Measurements from ENCODE around the gene PRLHR. TPM values are rescaled to one million over a fixed set of nuclear protein-coding genes. Genes with fewer than 3 reads are reported as not detected.

PRLHR gene
- total and polyA plus RNA-seq, 2 of the 4 experiments (the other 2 are of a cell fraction), result not detected

GRCh38 chr10:118572256-118573041, 23.0 kb downstream of the PRLHR start:
- no peak overlapping the region for H2BK20ac ChIP-seq (ENCODE audit: low read depth, low read length)
- DNase-seq, result no peak
- intact Hi-C loops (cut with micrococcal nuclease), result no loop called here

More at GRCh38 chr10:118572256-118573041, 23.0 kb downstream of the PRLHR start:
- no TSS peak for BruUV-seq (replicated peaks)
- TF ChIP-seq RCOR1 (IDR thresholded peaks at IDR 0.05; ENCODE audit: insufficient replicate concordance, low read length) (no peak), NFE2L2 (IDR thresholded peaks at IDR 0.05; ENCODE audit: low read depth, low read length) (no peak), CTCF (conservative IDR thresholded peaks at IDR 0.05; ENCODE audit: low read depth, low read length) (no peak), POLR2A (IDR thresholded peaks at IDR 0.05; ENCODE audit: low read depth, low read length) (no peak), CHD1 (IDR thresholded peaks at IDR 0.05; ENCODE audit: low read depth, low read length) (no peak), ELK1 (IDR thresholded peaks at IDR 0.05; ENCODE audit: borderline replicate concordance, low read depth, low read length) (no peak), CEBPB (IDR thresholded peaks at IDR 0.05; ENCODE audit: low read depth, low read length) (no peak), MAZ (IDR thresholded peaks at IDR 0.05; ENCODE audit: borderline replicate concordance, low read depth, low read length) (no peak), RAD21 (IDR thresholded peaks at IDR 0.05; ENCODE audit: low read length) (no peak), MAFK (IDR thresholded peaks at IDR 0.05; ENCODE audit: low read depth, low read length) (no peak), FOS (IDR thresholded peaks at IDR 0.05; ENCODE audit: low read depth, low read length) (no peak)
- H3K9ac ChIP-seq (ENCODE audit: low read depth, low read length), result no peak overlapping the region
- H3K56ac ChIP-seq (ENCODE audit: extremely low read depth, insufficient read depth, low read length), result no peak overlapping the region
- no peak overlapping the region for H2AK5ac ChIP-seq (ENCODE audit: low read depth, low read length)
- H3K18ac ChIP-seq (ENCODE audit: low read depth, low read length), result no peak overlapping the region
- no peaks in the 10 kb centered on the region for H3K36me3 ChIP-seq (ENCODE audit: control insufficient read depth, insufficient read depth, low read length)
- in situ Hi-C loops (cut with MboI; ENCODE audit: low sequenced_read_pairs) (no loop called here), dilution Hi-C loops (cut with HindIII; ENCODE audit: low sequenced_read_pairs, unreplicated experiment) (no loop called here)
- no peak overlapping the region for H4K8ac ChIP-seq (ENCODE audit: low read depth in 2 of 2, low read length in 2 of 2)
- CTCF ChIA-PET, result no interaction called here
- H3K4ac ChIP-seq (ENCODE audit: low read depth, low read length), result no peak overlapping the region
- no peak overlapping the region for H2AFZ ChIP-seq (replicated peaks; ENCODE audit: low read length, poor library complexity)
- 20% methylated on average over 1 of the region's 11 CpGs; no CpG with 5 or more reads in 1 of the 2 experiments for WGBS, 2 experiments (ENCODE audit: extremely low coverage in 2 of 2, insufficient read length in 1 of 2)
- H3K4me2 ChIP-seq (ENCODE audit: low read depth, low read length), result no peak overlapping the region
- ATAC-seq (ENCODE audit: low read depth), result no peak
- H4K5ac ChIP-seq (ENCODE audit: low read depth, low read length), result no peak overlapping the region
- no peak overlapping the region for H2BK120ac ChIP-seq (ENCODE audit: low read depth, low read length)
- H3K4me1 ChIP-seq (ENCODE audit: control insufficient read depth, insufficient read depth, low read length), result no peaks in the 10 kb centered on the region
- H3K9me3 ChIP-seq (ENCODE audit: control insufficient read depth, insufficient read depth, low read length), result no peaks in the 10 kb centered on the region
- H2BK15ac ChIP-seq (ENCODE audit: low read depth, low read length), result no peak overlapping the region
- H3K14ac ChIP-seq (replicated peaks; ENCODE audit: low read depth, low read length), result no peak overlapping the region
- no peak overlapping the region for H2BK5ac ChIP-seq (ENCODE audit: low read depth, low read length, poor library complexity, severe bottlenecking)
- H3K9me1 ChIP-seq (ENCODE audit: insufficient read depth, low read length), result no peaks in the 10 kb centered on the region
- POLR2A ChIA-PET (ENCODE audit: unreplicated experiment), result no interaction called here
- no peaks in the 10 kb centered on the region for H4K20me1 ChIP-seq (ENCODE audit: insufficient read depth, low read length)
- H4K91ac ChIP-seq (ENCODE audit: insufficient read depth, low read depth, low read length), result no peak overlapping the region
- no peaks in the 10 kb centered on the region for H3K79me1 ChIP-seq (ENCODE audit: low read depth in 1 of 2, low read length in 2 of 2)
- H3K4me3 ChIP-seq (ENCODE audit: insufficient read depth, low read depth, low read length), result no peak overlapping the region
- no peak overlapping the region for H3K23ac ChIP-seq (ENCODE audit: low read depth, low read length)
- peaks cover 9% of the 10 kb centered on the region for H3K27me3 ChIP-seq (ENCODE audit: control insufficient read depth, insufficient read depth, low read length)
- H2AK9ac ChIP-seq (replicated peaks; ENCODE audit: low read depth, low read length, poor library complexity), result peak overlapping the region; percentile 69
- H3K27ac ChIP-seq (ENCODE audit: insufficient read depth, low read length), result no peak overlapping the region
